HepG2 (cell line): Measurements from ENCODE around the gene HEXD. TPM values are rescaled to one million over a fixed set of nuclear protein-coding genes. Genes with fewer than 3 reads are reported as not detected.

Experiments
- PHB2 ChIP-seq: fragments of 450-650 bp; IDR thresholded peaks from 2 replicates; pipeline ENCODE4 v1.6.1; 2018; ENCODE audit not compliant: partially characterized antibody
- PRDM15 ChIP-seq: sonication (generic); formaldehyde crosslinking; IDR thresholded peaks from 2 replicates; pipeline ENCODE4 v1.4.0; 2020; ENCODE audit warnings: missing genetic modification reagents
- ZNF18 ChIP-seq: sonication (generic); formaldehyde crosslinking; IDR thresholded peaks from 2 replicates; pipeline ENCODE4 v1.8.0; 2022; ENCODE audit warnings: mild to moderate bottlenecking, missing genetic modification reagents; ENCODE audit not compliant: insufficient replicate concordance
- ZNF362 ChIP-seq: sonication (generic); formaldehyde crosslinking; IDR thresholded peaks from 2 replicates; pipeline ENCODE4 v1.4.0; 2020; ENCODE audit warnings: missing genetic modification reagents, mild to moderate bottlenecking, borderline replicate concordance
- ZNF431 ChIP-seq: sonication (generic); formaldehyde crosslinking; IDR thresholded peaks from 2 replicates; pipeline ENCODE4 v1.9.0; 2022; ENCODE audit warnings: missing genetic modification reagents, low read depth, mild to moderate bottlenecking, borderline replicate concordance
- polyA plus RNA-seq, 8 experiments: library from polyadenylated mRNA; depleted of rRNA in 3 of 8; stranded (reverse) in 7 of 8; unstranded in 1 of 8; fragments of >200 nt; fragmentation: Illumina TruSeq in 4 of 8; extraction: Trizol in 4 of 8; gene quantifications; 2 replicates each; pipeline versions ENCODE4 v1.2.1 to v1.2.3, GENCODE V29; 2011 to 2016; ENCODE audit warnings: low read depth in 4 of 8, missing spikeins in 1 of 8, mixed read lengths in 1 of 8; ENCODE audit not compliant: insufficient read depth in 1 of 8
- total RNA-seq, 5 experiments: library from RNA; depleted of rRNA; stranded (reverse); fragments of >200 nt; fragmentation: Illumina TruSeq; extraction: Trizol; gene quantifications; 2 replicates each; pipeline ENCODE4 v1.2.3, GENCODE V29; 2016; ENCODE audit warnings: low read depth in 1 of 5

The HEXD gene
- total and polyA plus RNA-seq, 2 of the 13 experiments (the other 11 are each of a cell fraction or from before 2014, with no cell fraction given), result 22.3 to 41.8 TPM

- no peak for TF ChIP-seq PRDM15 (CRISPR knock-in tag)
- no peak for TF ChIP-seq ZNF431 (CRISPR knock-in tag)
- no peak for TF ChIP-seq PHB2
- no peak for TF ChIP-seq ZNF18
- TF ChIP-seq ZNF362, result no peak
These were observed 17.0 kb downstream of the HEXD start (continued) for GRCh38 chr17:82435103-82435502.
